Activated T-cell treated with anti-CD3 and anti-CD28 coated beads, Interleukin-2, amount 50 U/mL, for 72 hours (primary cell): ENCODE results near the gene LUC7L2. TPM values are rescaled to one million over a fixed set of nuclear protein-coding genes. Genes with fewer than 3 reads are reported as not detected.
"Not testable (repeated sequence)": the region's sequence is repeated elsewhere in the genome, so short reads cannot be mapped to it uniquely, and the experiment has no call there.

Experiments used
- ATAC-seq, 2 donors: fragments of 150-1000 bp; cut with Tn5 transposase; replicated peaks in 1 of 2; 2 replicates each; pipeline ENCODE4 v1.10.0; 2021; ENCODE audit warnings: moderate library complexity in 2 of 2, mild to moderate bottlenecking in 1 of 2
- DNase-seq, 2 donors: peaks; one replicate each; pipeline ENCODE4 v3.0.0; 2021 to 2022; ENCODE audit warnings: mixed read lengths in 1 of 2
- H3K27ac Mint-ChIP-seq: one replicate; pipeline ENCODE4 v1.8.0; 2022; ENCODE audit warnings: mild to moderate bottlenecking, moderate library complexity, mixed read lengths
- H3K27me3 Mint-ChIP-seq: one replicate; pipeline ENCODE4 v1.8.0; 2022; ENCODE audit warnings: low read depth, mixed read lengths
- H3K36me3 Mint-ChIP-seq, 2 donors: one replicate each; pipeline ENCODE4 v1.8.0; 2022; ENCODE audit warnings: mixed read lengths in 2 of 2, mild to moderate bottlenecking in 1 of 2; ENCODE audit not compliant: insufficient read depth in 2 of 2
- H3K4me1 Mint-ChIP-seq: one replicate; pipeline ENCODE4 v1.8.0; 2022; ENCODE audit warnings: low read depth, mixed read lengths
- H3K4me3 Mint-ChIP-seq, 2 donors: one replicate each; pipeline ENCODE4 v1.8.0; 2022; ENCODE audit warnings: mild to moderate bottlenecking in 2 of 2, mixed read lengths in 2 of 2, moderate library complexity in 2 of 2
- H3K9me3 Mint-ChIP-seq, 2 donors: one replicate each; pipeline ENCODE4 v1.8.0; 2022; ENCODE audit warnings: mixed read lengths in 2 of 2
- total RNA-seq, 2 donors: library from RNA; stranded (reverse); gene quantifications; one replicate each; pipeline ENCODE4 v1.2.3, GENCODE V29; 2022

LUC7L2 gene
- total RNA-seq, 2 donors from 2014 or later: 178 to 217 TPM

DNA sequence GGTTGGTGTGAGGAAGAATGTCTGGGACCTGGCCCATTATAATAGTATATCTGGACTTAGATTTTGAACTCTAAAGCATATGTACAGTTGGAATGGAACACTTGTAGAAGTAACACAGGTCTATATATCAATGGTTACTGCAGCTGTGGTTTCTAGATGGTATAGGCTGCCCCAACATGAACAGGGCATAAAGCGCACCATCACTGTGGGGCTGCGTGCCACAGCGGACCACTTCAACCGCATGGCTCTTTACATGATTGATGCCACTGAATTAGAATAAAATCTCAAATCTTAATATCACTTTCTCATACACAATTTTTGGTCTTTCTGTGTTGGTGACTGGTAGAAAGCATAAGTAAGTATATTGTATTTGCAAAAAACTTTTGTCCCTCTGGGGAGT lies 64.3 kb downstream of the LUC7L2 start:
- H3K36me3 Mint-ChIP-seq: peaks cover 9 to 12% of the 10 kb centered on the region in 2 donors
- no peaks in the 10 kb centered on the region for H3K4me1 Mint-ChIP-seq
- no peak overlapping the region for H3K27ac Mint-ChIP-seq
- H3K27me3 Mint-ChIP-seq: no peaks in the 10 kb centered on the region
- ATAC-seq (no peak), DNase-seq (no peak)
- H3K9me3 Mint-ChIP-seq: no peaks in the 10 kb centered on the region
- no peak overlapping the region for H3K4me3 Mint-ChIP-seq

DNA sequence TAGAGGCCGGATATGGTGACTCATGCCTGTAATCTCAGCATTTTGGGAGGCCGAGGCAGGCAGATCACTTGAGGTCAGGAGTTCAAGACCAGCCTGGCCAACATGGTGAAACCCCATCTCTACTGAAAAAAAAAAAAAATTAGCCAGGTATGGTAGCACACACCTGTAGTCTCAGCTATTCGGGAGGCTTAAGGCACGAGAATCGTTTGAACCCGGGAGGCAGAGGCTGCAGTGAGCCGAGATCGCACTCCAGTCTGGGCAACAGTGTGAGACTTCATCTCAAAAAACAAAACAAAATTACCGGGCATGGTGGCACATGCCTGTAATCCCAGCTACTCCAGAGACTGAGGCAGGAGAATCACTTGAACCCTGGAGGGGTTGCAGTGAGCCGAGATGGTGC lies 66.0 kb downstream of the LUC7L2 start:
- DNase-seq, H3K4me1 Mint-ChIP-seq, H3K27ac Mint-ChIP-seq, H3K27me3 Mint-ChIP-seq, H3K9me3 Mint-ChIP-seq, H3K4me3 Mint-ChIP-seq, ATAC-seq, H3K36me3 Mint-ChIP-seq: not testable (repeated sequence)

DNA sequence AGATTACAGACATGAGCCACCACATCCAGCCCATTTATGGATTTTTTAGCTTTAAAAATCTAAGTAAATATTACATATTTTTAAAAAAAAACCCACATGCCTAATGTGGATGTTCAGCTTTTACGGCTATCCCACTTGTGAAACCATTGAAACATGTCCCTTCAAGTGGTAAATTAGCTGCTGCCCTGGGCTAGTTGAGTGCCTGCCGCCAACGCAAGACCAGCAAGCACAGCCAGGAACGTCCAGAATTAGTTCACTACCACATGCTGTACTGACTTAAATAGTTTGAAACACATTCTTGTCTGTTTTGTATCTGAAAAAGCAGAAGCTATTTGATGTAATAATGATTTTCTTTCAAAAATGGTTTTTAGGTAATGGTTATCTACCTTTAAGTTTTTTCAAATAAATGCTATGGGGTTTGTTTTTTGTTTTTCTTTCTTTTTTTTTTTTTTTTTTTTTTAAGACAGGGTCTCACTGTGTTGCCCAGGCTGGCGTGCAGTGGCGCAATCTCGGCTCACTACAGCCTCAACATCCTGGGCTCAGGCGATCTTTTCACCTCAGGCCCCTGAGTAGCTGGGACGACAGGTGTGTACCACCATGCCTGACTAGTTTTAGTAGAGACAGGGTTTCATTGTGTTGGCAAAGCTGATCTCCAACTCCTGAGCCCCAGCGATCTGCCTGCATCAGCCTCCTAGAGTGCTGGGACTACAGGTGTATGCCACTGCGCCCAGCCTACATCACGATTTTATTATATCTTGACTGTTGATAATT lies 66.7 kb downstream of the LUC7L2 start:
- no peaks in the 10 kb centered on the region for H3K27me3 Mint-ChIP-seq
- H3K27ac Mint-ChIP-seq: peak overlapping the region; percentile 69
- H3K9me3 Mint-ChIP-seq: no peaks in the 10 kb centered on the region
- no peak for DNase-seq
- H3K36me3 Mint-ChIP-seq: peaks cover 4 to 9% of the 10 kb centered on the region in 2 donors
- no peaks in the 10 kb centered on the region for H3K4me1 Mint-ChIP-seq
- no peak overlapping the region for H3K4me3 Mint-ChIP-seq
- ATAC-seq: no peak

DNA sequence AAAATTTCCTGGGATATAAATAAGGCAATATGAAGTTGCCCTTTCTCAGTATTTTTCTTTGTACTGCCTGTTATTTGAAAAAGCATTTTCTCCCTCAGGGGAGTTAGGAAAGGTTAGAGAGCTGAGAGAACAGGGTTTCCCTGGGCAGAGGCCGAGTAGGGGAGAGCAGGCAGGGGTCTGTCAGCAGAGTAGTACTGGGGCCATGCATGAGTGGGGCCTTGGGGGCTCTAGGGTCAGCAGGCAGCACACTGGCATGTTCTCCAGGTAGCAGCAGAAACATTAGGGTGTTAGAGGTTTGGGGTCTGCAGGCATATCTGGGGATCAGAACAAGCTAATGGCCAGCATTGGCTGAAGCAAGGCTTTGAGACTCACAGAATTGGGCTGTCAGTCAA lies 67.3 kb downstream of the LUC7L2 start:
- DNase-seq: no peak
- H3K9me3 Mint-ChIP-seq: no peaks in the 10 kb centered on the region
- H3K27me3 Mint-ChIP-seq: no peaks in the 10 kb centered on the region
- no peak for ATAC-seq
- H3K27ac Mint-ChIP-seq: peak overlapping the region; percentile 69
- H3K4me1 Mint-ChIP-seq: no peaks in the 10 kb centered on the region
- H3K36me3 Mint-ChIP-seq: peaks cover 4 to 7% of the 10 kb centered on the region in 2 donors
- H3K4me3 Mint-ChIP-seq: no peak overlapping the region

DNA sequence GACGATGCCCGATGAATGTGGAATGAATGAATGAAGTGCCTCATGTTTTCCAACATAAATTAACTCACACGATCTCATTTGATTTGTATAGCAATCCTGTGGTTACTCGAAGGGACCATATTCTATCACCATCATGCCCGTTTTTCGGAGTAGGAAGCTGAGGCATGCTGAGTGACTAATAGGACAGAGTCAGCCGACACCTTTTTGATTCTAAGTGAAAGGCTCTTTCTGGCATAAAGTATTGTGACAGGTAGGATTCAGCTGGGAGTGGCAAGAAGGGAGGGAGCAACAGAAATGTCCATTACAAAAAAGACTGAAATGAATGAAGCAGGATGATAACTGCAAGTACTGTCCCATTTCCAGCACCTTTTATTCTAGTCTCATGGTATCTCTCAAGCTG lies 68.1 kb downstream of the LUC7L2 start:
- Mint-ChIP-seq H3K4me3 (no peak overlapping the region), H3K36me3 (peaks cover 3 to 4% of the 10 kb centered on the region in 2 donors), H3K27ac (no peak overlapping the region), H3K27me3 (no peaks in the 10 kb centered on the region), H3K9me3 (no peaks in the 10 kb centered on the region), H3K4me1 (no peaks in the 10 kb centered on the region)
- DNase-seq (no peak), ATAC-seq (no peak)

DNA sequence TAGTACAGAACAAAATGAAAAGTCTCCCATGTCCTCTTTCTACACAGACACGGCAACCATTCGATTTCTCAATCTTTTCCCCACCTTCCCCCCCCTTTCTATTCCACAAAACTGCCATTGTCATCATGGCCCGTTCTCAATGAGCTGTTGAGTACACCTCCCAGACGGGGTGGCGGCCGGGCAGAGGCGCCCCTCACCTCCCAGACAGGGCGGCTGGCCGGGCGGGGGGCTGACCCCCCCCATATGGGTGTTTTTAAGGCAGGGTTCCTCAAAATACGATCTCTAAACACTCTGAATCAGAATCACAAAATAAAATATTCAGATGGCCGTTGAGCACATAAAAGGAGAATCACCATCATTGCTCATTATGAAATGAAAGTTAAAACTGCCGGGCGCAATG lies 70.0 kb downstream of the LUC7L2 start:
- H3K27me3 Mint-ChIP-seq, H3K36me3 Mint-ChIP-seq, ATAC-seq, H3K9me3 Mint-ChIP-seq, H3K4me1 Mint-ChIP-seq, H3K27ac Mint-ChIP-seq, H3K4me3 Mint-ChIP-seq, DNase-seq: not testable (repeated sequence)

DNA sequence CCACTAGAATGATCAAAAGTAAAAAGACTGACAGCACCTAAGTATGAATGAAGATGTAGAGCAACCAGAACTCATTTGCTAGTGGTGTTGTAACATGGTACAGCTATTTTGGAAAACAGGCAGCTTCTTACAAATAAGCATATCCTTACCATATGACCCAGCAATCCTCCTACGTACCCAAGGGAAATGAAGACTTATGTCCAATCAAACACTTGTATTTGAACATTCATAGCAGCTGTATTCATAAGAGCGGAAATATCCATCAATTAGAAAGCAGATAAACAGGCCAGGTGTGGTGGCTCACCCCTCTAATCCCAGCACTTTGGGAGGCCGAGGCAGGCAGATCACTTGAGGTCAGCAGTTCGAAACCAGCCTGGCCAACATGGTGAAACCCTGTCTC lies 70.7 kb downstream of the LUC7L2 start:
- H3K27ac Mint-ChIP-seq: no peak overlapping the region
- ATAC-seq: no peak
- no peak overlapping the region for H3K4me3 Mint-ChIP-seq
- H3K9me3 Mint-ChIP-seq: no peaks in the 10 kb centered on the region
- peaks cover 6% of the 10 kb centered on the region for H3K4me1 Mint-ChIP-seq
- DNase-seq: no peak
- H3K36me3 Mint-ChIP-seq: peaks cover 2% of the 10 kb centered on the region in 2 donors
- H3K27me3 Mint-ChIP-seq: no peaks in the 10 kb centered on the region

DNA sequence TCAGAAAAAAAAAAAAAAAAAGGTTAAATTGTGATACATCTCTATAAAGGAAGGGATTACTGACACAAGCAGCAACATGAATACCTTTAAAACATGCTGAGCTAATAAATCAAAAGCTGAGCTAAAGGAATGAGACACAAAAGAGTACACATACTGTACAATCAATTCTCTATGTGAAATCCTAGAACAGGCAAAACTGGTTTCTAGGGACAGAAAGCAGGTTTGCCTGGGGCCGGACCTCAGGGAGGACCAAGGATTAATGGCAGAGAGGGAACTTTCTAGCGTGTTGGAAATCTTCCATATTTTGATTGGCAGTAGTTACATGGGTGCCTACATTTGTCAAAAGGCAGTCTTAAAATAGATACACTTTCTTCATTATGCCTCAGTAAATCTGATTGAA lies 71.3 kb downstream of the LUC7L2 start:
- Mint-ChIP-seq H3K27ac (no peak overlapping the region), H3K36me3 (peaks cover 2 to 4% of the 10 kb centered on the region in 2 donors), H3K4me1 (peaks cover 6% of the 10 kb centered on the region), H3K9me3 (no peaks in the 10 kb centered on the region), H3K4me3 (no peak overlapping the region), H3K27me3 (no peaks in the 10 kb centered on the region)
- DNase-seq: no peak
- ATAC-seq: no peak

DNA sequence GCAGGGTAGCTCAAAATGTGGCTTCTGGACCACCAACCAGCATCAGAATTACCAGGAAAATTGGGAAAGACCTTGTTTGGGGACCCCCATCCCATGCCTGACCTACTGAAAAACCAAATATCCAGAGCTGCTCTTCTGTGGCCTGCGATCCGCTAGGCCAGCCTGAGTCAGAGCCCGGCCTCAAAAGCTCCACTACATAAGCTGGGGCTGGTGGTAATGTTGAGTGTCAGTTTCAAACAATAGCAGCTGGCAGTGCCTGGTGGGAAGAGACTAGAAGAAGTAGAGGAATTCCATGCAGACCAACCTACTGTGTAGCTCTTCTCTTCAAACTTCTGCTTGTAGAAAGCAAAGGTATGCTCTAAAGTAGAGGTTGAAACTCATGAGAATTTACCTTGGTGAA lies 71.8 kb downstream of the LUC7L2 start:
- Mint-ChIP-seq H3K27me3 (no peaks in the 10 kb centered on the region), H3K4me1 (peaks cover 6% of the 10 kb centered on the region), H3K27ac (no peak overlapping the region), H3K9me3 (no peaks in the 10 kb centered on the region), H3K36me3 (peaks cover 2 to 4% of the 10 kb centered on the region in 2 donors), H3K4me3 (no peak overlapping the region)
- DNase-seq (no peak), ATAC-seq (no peak)

DNA sequence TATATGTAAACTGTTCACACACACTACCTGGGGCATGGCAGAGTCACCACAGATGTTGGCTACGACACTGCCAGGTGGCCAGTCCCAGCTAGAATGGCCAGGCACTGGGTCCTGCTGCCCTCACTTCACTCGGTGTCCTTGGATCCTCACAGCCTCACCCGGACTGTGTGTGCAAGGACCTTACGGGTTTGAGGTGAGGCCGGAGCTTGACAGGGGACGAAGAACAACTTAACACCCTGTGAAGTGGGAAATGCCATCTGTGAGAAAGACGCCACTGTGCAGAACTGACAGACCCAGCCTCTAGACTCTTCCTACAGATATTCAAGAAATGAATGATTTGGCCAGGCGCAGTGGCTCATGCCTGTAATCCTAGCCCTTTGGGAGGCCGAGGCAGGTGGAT lies 77.1 kb downstream of the LUC7L2 start:
- DNase-seq (no peak), ATAC-seq (peak in 1 of 2 donors; percentile 16)
- Mint-ChIP-seq H3K36me3 (peaks cover 0 to 3% of the 10 kb centered on the region in 2 donors), H3K27ac (no peak overlapping the region), H3K27me3 (no peaks in the 10 kb centered on the region), H3K4me1 (peaks cover 6% of the 10 kb centered on the region), H3K9me3 (no peaks in the 10 kb centered on the region), H3K4me3 (no peak overlapping the region)

DNA sequence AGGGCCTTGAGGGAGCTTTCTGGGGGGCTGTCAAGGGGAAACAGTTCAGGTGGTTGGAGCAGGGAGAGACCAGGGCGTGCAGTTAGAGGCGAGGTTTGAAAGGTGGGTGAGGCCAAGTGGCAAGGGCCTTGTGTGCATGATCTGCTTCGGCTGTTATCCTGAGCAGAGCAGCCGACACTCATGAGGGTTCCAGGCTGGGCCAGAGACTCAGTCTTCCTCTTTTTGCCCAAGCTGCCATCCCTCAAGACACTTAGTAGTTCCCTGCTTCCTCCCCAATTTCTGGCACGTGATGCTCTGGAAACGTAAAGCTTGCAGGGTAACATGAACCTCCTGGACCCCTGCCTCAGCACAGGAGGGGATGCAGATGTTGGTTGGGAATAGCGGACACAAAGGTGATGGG lies 79.7 kb downstream of the LUC7L2 start:
- no peaks in the 10 kb centered on the region for H3K9me3 Mint-ChIP-seq
- peaks cover 3% of the 10 kb centered on the region for H3K4me1 Mint-ChIP-seq
- peaks cover 0 to 3% of the 10 kb centered on the region in 2 donors for H3K36me3 Mint-ChIP-seq
- no peak for DNase-seq
- no peak overlapping the region for H3K27ac Mint-ChIP-seq
- H3K4me3 Mint-ChIP-seq: no peak overlapping the region
- no peak for ATAC-seq
- H3K27me3 Mint-ChIP-seq: no peaks in the 10 kb centered on the region

DNA sequence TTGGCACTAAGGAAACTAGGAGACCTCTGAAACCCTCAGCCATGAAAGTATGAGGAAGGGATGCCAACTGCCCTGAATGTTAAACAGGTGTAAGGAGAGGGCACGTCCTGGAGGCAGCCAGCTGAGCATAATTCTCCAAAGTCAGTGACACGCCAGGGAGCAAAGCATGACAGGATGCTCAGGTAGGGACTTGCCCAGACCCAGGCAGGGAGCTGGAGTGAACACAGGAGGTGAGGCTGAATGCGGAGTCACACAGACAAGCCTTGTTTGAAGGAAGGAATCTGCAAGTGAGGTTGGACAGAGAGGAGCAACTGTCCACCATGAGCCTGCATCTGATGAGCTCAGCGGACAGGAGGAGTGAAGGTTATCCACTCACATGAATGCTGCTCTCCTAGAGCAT lies 82.3 kb downstream of the LUC7L2 start:
- no peak for ATAC-seq

DNA sequence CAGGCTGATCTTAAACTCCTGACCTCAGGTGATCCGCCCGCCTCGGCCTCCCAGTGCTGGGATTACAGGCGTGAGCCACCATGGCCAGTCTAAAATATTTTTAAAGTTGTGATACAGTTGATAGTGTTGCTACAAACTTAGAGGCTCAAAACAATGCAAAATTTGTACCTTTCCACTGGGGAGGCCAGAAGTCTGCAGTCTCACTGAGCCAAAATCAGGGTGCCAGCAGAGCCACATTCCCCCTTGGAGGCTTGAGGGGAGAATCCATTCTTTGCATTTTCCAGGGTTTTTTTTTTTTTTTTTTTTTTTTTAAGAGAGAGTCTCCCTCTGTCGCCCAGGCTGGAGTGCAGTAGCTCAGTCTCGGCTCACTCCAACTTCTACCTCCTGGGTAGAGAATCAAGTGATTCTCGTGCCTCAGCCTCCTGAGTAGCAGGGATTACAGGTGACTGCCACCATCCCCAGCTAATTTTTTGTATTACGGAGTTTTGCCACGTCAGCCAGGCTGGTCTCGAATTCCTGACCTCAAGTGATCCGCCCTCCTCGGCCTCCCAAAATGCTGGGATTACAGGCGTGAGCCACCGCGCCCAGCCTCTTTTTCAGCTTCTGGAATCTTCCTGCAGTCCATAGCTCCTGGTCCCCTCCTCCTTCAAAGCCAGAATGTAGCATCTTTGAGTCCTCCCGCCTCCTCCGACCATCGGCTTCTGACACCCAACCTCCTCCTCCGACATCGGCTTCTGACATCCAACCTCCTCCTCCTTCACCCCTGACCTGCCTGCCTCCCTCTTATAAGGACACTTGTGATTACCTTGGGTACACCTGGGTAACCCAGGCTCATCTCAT lies 86.6 kb downstream of the LUC7L2 start:
- no peaks in the 10 kb centered on the region for H3K9me3 Mint-ChIP-seq
- H3K27ac Mint-ChIP-seq: no peak overlapping the region
- no peaks in the 10 kb centered on the region for H3K36me3 Mint-ChIP-seq
- ATAC-seq (no peak), DNase-seq (no peak)
- H3K4me3 Mint-ChIP-seq: no peak overlapping the region
- H3K27me3 Mint-ChIP-seq: no peaks in the 10 kb centered on the region
- no peaks in the 10 kb centered on the region for H3K4me1 Mint-ChIP-seq

More for the DNA sequence above, 82.3 kb downstream of the LUC7L2 start:
- H3K4me1 Mint-ChIP-seq: no peaks in the 10 kb centered on the region
- H3K9me3 Mint-ChIP-seq: no peaks in the 10 kb centered on the region
- peaks cover 0 to 1% of the 10 kb centered on the region in 2 donors for H3K36me3 Mint-ChIP-seq
- no peak for DNase-seq
- no peaks in the 10 kb centered on the region for H3K27me3 Mint-ChIP-seq
- no peak overlapping the region for H3K4me3 Mint-ChIP-seq
- no peak overlapping the region for H3K27ac Mint-ChIP-seq
